ENCODE data around the gene ACADM.
"Not testable (repeated sequence)": the region's sequence is repeated elsewhere in the genome, so short reads cannot be mapped to it uniquely, and the experiment has no call there.

ACADM gene

GRCh38 chr1:75796376-75797272 is 72.1 kb downstream of the ACADM start, which contains the start of gene MSH4:
Gene MSH4, plus strand, starts transcription at chr1:75796882. Its CDS starts 104 bp downstream, at chr1:75796986.
- no peak for DNase-seq

- no peak for DNase-seq
These were observed 72.7 kb downstream of the ACADM start for GRCh38 chr1:75797273-75797588.

DNA sequence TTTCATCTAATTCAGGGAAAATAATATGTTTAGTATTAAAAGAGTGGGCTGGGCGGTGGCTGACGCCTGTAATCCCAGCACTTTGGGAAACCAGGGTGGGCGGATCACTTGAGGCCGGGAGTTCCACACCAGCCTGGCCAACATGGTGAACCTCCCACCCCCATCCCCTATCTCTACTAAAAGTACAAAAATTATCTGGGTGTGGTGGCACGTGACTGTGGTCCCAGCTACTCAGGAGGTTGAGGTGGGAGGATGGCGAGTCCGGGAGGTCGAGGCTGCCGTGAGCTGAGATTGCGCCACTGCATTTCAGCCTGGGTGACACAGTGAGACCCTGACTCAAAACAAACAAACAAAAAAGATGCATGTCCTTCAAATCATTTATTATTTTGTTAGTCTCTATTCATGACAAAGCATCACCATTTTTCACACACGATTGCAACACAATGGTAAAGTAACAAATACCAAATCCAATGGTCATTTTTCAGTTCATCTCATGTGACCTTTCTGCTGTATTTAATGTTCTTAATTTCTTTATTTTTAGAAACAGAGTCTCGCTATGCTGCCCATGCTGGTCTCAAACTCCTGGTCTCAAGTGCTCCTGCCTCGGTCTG is 73.2 kb downstream of the ACADM start:
- DNase-seq: no peak

GRCh38 chr1:75801480-75801879 is 77.0 kb downstream of the ACADM start:
- DNase-seq: not testable (repeated sequence)

GRCh38 chr1:75808921-75809320 is 84.4 kb downstream of the ACADM start:
- no peak for DNase-seq

GRCh38 chr1:75810113-75810512 is 85.6 kb downstream of the ACADM start:
- not testable (repeated sequence) for DNase-seq

GRCh38 chr1:75811211-75811981 is 86.9 kb downstream of the ACADM start:
- no peak for DNase-seq

DNA sequence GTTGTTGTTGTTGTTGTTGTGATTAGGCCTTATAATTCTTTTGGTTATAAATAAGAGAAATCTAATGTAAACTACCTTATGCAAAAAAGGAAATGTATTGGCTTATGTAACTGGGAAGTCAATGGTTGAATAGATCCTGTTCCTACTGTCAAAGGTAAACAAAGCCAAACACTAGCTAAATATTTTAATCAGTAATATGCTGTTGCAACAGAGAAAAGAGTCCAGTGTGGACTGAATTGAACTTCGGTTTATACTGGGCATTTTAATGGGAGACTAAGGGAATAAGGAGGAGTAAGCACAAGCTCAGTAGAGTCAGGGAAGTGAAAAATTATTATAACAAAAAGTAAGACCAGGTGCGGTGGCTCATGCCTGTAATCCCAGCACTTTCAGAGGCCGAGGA is 87.6 kb downstream of the ACADM start:
- DNase-seq: no peak

All from NCI-H345 (cell line).